GM19438 (cell line): ENCODE measurements around the gene ITPR2.
A peak's percentile ranks its signal among the peaks of the same experiment; 100 is the strongest.
"Not testable (repeated sequence)": the region's sequence is repeated elsewhere in the genome, so short reads cannot be mapped to it uniquely, and the experiment has no call there.

Experiments
- ATAC-seq: cut with Tn5 transposase; IDR thresholded peaks from one replicate; pipeline ENCODE4 v1.9.1; 2021; ENCODE audit warnings: low read depth; ENCODE audit not compliant: unreplicated experiment

ITPR2 gene

GRCh38 chr12:26767865-26768264 is 65.1 kb downstream of the ITPR2 start:
- no peak for ATAC-seq

DNA sequence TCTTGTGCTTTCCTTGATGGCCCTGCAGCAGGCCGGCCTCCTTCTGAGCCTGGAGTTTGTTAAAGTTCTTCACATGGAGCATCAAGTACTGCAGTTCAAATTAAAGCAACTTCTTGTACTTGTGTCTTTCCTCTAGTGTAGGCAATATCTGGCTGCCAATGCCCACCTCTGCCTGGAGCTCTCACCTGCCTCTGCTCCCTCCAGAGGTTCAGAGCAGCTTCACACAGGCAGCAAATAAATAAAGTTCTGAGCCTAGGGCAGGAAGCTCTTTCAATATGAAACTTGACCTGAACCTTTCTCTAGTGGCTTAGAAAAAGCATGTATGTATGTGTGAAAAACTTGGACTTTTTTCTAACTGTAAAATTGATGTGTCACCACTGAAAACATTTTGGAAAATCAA is 65.9 kb downstream of the ITPR2 start:
- ATAC-seq: no peak

GRCh38 chr12:26762186-26762585 is 70.8 kb downstream of the ITPR2 start:
- no peak for ATAC-seq

GRCh38 chr12:26761775-26762174 is 71.2 kb downstream of the ITPR2 start:
- no peak for ATAC-seq

DNA sequence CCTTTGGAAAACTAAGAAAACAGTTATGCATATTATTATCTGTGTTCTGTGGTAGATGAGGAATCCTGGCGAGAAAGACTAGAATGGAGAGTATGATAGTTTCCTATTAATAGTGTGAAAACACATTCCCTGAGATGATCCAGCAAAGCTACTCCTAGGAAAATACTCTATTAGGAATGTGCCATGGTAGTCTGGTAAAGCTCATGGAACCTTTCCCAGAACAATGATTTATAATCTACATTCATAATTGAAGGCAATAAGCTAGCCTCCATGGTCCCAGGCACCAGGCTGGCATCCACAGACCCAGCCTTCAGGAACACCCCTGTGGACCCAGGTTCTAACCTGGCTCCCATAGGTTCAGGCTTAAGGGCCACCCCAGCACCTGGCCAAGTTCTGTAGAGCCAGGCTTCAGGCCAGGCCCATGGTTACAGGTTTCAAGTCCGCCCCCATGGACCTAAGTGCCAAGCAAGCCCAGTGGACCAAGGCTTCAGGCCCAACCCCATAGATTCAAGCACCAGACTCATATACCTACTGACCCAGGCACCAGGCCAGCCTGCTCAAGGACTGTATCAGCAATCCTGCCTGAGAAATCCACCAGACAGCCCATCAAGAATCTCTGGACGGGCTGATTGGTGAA is 72.2 kb downstream of the ITPR2 start:
- ATAC-seq: no peak

DNA sequence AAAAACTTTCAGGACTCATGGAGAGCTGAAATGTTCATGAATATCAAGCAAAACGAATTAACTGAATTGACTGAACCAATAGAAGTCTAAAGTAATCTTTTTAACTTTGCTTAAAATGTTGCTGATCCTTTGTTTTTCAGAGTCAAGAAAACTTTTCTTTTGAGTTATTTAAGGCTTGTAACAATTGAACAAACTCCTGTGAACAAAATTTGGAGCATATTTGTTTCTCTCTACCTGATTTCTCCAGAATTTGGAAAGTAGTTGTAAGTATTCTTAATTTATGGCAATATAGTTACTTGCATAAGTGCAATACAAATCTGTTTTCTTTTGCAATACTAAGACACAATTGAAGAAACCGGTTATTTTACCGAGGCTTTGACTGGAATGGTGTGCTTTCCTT is 77.6 kb downstream of the ITPR2 start:
- ATAC-seq: not testable (repeated sequence)

- ATAC-seq: no peak
These were observed 78.8 kb downstream of the ITPR2 start for GRCh38 chr12:26754148-26754547.

- ATAC-seq: no peak
These were observed 81.8 kb downstream of the ITPR2 start for GRCh38 chr12:26751179-26751578.

GRCh38 chr12:26750531-26751175 is 82.3 kb downstream of the ITPR2 start:
- peak; percentile 60 for ATAC-seq

- peak; percentile 70 for ATAC-seq
These were observed 83.2 kb downstream of the ITPR2 start for GRCh38 chr12:26749781-26750180.

DNA sequence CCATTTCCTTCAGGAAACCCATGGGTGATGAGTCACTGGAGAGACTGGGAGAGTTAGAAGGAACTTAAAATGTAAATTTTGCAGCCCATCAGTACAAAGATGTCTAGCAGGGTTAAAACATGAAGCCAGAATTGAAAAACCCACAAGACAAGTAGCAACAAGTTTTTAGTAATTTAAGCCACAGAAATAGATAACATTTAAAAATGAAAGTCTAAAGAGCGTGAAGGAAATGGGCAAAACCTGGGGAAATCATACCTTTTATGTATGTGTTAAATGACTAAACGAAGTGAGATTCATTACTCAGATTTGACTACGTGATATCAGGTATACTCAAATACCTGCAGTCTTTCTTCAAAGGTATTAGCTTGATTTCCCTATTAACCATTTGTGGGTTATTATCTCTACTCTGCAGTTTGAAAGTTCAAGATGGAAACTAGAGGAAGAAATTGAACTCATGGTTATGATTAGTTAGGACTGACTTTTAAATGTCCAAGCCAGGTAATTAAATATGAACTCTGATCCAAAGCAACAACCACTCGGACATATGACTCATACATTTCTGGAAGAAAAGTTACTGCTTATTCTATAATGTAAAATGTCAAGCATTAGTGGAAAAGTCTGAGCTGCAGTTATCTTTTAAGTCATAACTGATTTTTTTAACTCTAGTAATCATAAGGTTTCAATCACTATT is 84.1 kb downstream of the ITPR2 start:
- ATAC-seq: no peak

- ATAC-seq: no peak
These were observed 84.6 kb downstream of the ITPR2 start for GRCh38 chr12:26748412-26748740.

DNA sequence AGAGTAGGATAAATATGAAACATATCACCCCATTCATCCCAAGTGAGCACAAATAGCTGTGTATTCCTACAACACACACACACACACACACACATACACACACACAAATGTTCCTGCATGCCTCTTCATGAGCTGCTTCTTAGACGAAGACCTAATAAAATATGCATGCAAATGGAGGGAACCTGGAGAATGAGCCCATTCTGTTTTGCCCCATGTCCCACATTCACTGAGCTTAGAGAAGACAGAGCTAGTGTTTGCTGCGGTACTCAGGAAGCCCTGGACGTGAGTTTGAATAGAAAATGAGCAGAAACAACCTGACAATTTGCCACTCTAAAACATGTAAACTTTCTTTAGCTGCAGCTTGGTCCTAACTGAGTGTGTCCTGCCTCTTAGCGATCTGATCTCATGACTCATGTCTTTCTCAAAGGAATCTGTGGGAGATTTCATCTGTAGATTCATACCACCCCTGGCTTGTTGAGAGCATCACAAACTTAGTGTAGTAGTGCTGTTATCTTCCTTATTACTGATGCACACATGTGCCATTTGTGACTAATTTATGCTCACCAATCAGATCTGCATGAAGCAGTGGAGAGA is 86.8 kb downstream of the ITPR2 start:
- no peak for ATAC-seq

GRCh38 chr12:26744697-26745440 is 88.1 kb downstream of the ITPR2 start:
- no peak for ATAC-seq

DNA sequence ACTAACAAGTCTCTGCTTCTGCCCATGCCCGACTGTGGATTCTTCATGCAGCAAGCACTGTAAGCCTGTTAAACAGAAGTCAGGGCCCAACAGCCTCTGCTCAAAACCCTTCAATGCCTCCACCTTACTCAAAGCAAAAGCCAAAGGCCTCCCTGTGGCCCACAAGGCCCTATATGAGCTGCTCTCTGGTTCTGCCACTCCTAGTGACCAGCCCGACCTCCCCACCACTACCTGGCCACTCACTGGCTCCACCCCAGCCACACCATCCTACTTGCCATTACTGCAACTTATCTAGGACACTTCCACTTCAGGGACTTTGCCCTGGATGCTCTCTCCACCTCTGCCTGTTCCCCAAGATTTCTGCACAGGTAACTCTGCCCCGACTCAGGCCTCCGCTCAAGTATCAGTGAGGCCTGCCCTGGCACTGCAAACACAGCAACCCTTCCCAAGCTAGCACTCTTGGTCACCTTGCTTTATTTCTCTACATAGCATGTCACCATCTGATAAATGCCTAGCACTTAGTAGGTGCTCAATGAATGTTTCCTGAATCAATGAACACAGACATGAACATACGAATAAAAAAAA is 88.9 kb downstream of the ITPR2 start:
- no peak for ATAC-seq

- ATAC-seq: no peak
These were observed 91.3 kb downstream of the ITPR2 start for GRCh38 chr12:26741584-26742227.

DNA sequence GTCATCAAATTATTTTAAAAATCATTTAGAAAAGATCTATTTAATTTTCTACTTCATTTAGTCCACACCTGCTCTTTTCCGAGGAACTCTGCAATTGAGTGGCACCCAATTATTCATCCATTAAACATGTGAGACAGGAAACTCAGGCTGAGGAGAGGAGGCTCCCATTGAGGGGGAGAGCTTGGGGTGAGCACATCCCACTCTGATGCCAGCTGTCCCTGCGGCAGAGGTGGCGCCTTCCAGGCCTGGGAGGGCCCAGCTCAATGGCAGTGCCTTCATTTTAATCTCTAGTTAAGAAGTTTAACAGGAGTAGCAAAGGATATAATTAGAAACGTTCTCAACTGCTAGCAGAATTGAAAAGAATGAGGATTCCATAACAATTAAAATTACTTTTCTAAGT is 92.0 kb downstream of the ITPR2 start:
- ATAC-seq: no peak

DNA sequence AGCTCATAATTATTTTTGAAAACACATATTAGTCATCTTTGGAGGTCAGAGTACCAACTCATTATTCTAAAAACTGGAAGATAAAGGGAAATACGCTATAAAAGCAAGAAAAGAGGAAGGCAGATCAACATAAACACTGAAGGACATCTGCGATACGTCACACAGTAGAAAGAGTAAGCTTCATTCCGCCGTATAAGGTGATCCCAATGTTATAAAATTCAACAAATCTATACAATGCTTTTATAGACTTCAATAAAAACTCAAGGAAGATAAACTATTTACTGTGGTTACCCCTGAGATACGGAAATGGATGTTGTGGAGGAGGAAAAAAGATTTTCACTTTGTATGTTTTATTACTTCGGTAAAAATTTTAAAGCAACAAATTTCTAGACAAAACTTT is 92.6 kb downstream of the ITPR2 start:
- ATAC-seq: no peak

DNA sequence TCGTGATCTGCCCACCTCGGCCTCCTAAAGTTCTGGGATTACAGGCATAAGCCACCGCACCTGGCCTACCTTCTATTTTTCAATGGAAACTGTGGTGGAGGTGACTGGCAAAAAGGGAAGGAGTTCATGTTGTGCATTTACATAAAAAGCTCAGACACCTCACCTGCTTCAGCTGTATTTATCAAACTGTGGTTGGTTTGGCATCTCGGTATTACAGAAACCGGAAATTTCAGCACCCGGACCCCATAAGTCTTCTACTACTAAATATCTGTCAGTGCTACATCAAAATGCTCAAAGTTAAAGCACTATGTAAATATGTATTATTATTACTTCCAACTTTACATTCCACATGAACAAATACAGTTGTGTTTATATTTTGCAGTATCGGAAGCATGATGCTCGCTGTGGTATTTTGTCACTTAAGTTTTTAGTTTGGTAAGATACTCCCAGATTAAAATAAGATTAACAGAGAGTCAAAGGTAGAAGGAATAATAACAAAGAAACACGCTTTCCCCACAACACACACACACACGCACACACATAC is 95.4 kb downstream of the ITPR2 start:
- no peak for ATAC-seq
